Measurements from ENCODE around the gene ESYT3. TPM values are rescaled to one million over a fixed set of nuclear protein-coding genes. Genes with fewer than 3 reads are reported as not detected.

ESYT3 gene
- total and polyA plus RNA-seq, 4 donors: under 0.01 to 0.07 (median 0.05) TPM

- DNase-seq (ENCODE audit: low spot score): peak; percentile 20
- TF ChIP-seq TAF1 (conservative IDR thresholded peaks at IDR 0.05) (no peak), SP1 (IDR thresholded peaks at IDR 0.05) (no peak), RXRA (IDR thresholded peaks at IDR 0.05) (no peak), RAD21 (IDR thresholded peaks at IDR 0.05) (no peak), GABPA (IDR thresholded peaks at IDR 0.05 in 1 of 2, conservative IDR thresholded peaks at IDR 0.05 in 1 of 2) (no peak), HNF4G (IDR thresholded peaks at IDR 0.05) (no peak), CTCF (IDR thresholded peaks at IDR 0.05; ENCODE audit: low read depth, low read length, missing input control) (no peak), HNF4A (conservative IDR thresholded peaks at IDR 0.05) (no peak), JUND (IDR thresholded peaks at IDR 0.05) (no peak), YY1 (IDR thresholded peaks at IDR 0.05) (no peak), NR2F2 (IDR thresholded peaks at IDR 0.05) (no peak)
- TF ChIP-seq, protein P1, sequence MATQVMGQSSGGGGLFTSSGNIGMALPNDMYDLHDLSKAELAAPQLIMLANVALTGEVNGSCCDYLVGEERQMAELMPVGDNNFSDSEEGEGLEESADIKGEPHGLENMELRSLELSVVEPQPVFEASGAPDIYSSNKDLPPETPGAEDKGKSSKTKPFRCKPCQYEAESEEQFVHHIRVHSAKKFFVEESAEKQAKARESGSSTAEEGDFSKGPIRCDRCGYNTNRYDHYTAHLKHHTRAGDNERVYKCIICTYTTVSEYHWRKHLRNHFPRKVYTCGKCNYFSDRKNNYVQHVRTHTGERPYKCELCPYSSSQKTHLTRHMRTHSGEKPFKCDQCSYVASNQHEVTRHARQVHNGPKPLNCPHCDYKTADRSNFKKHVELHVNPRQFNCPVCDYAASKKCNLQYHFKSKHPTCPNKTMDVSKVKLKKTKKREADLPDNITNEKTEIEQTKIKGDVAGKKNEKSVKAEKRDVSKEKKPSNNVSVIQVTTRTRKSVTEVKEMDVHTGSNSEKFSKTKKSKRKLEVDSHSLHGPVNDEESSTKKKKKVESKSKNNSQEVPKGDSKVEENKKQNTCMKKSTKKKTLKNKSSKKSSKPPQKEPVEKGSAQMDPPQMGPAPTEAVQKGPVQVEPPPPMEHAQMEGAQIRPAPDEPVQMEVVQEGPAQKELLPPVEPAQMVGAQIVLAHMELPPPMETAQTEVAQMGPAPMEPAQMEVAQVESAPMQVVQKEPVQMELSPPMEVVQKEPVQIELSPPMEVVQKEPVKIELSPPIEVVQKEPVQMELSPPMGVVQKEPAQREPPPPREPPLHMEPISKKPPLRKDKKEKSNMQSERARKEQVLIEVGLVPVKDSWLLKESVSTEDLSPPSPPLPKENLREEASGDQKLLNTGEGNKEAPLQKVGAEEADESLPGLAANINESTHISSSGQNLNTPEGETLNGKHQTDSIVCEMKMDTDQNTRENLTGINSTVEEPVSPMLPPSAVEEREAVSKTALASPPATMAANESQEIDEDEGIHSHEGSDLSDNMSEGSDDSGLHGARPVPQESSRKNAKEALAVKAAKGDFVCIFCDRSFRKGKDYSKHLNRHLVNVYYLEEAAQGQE (IDR thresholded peaks at IDR 0.05): no peak
- TF ChIP-seq, protein P2, sequence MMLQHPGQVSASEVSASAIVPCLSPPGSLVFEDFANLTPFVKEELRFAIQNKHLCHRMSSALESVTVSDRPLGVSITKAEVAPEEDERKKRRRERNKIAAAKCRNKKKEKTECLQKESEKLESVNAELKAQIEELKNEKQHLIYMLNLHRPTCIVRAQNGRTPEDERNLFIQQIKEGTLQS (IDR thresholded peaks at IDR 0.05): no peak
- TF ChIP-seq, protein P3, sequence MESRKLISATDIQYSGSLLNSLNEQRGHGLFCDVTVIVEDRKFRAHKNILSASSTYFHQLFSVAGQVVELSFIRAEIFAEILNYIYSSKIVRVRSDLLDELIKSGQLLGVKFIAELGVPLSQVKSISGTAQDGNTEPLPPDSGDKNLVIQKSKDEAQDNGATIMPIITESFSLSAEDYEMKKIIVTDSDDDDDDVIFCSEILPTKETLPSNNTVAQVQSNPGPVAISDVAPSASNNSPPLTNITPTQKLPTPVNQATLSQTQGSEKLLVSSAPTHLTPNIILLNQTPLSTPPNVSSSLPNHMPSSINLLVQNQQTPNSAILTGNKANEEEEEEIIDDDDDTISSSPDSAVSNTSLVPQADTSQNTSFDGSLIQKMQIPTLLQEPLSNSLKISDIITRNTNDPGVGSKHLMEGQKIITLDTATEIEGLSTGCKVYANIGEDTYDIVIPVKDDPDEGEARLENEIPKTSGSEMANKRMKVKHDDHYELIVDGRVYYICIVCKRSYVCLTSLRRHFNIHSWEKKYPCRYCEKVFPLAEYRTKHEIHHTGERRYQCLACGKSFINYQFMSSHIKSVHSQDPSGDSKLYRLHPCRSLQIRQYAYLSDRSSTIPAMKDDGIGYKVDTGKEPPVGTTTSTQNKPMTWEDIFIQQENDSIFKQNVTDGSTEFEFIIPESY (IDR thresholded peaks at IDR 0.05): no peak
- TF ChIP-seq, protein P4, sequence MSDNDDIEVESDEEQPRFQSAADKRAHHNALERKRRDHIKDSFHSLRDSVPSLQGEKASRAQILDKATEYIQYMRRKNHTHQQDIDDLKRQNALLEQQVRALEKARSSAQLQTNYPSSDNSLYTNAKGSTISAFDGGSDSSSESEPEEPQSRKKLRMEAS (IDR thresholded peaks at IDR 0.05): no peak
- Histone ChIP-seq H3K4me3 (ENCODE audit: low read depth in 1 of 3, low read length in 3 of 3) (no peak overlapping the region), H3K27me3 (ENCODE audit: control insufficient read depth in 4 of 4, insufficient read depth in 4 of 4, low read length in 3 of 4) (peaks cover 0 to 2% (median 0%) of the 10 kb centered on the region in 4 donors), H3K36me3 (ENCODE audit: control insufficient read depth in 4 of 4, insufficient read depth in 3 of 4, low read depth in 1 of 4, low read length in 3 of 4) (no peaks in the 10 kb centered on the region), H3K27ac (ENCODE audit: low read depth in 1 of 2, low read length in 2 of 2) (no peak overlapping the region), H3K9ac (ENCODE audit: low read depth in 1 of 2, low read length in 2 of 2) (no peak overlapping the region), H3K4me1 (ENCODE audit: control insufficient read depth in 4 of 4, insufficient read depth in 4 of 4, low read length in 3 of 4) (no peaks in the 10 kb centered on the region), H3K9me3 (ENCODE audit: control insufficient read depth in 4 of 4, low read length in 3 of 4) (no peaks in the 10 kb centered on the region)
- 90% methylated on average over 9 of the region's 9 CpGs for WGBS
Observed at GRCh38 chr3:138458774-138459499, 24.5 kb downstream of the ESYT3 start.

Data from liver (tissue), 9 donors.